ENCODE results near the gene DPH3. TPM values are rescaled to one million over a fixed set of nuclear protein-coding genes. Genes with fewer than 3 reads are reported as not detected.

Gene DPH3
- total RNA-seq, 1 donor from 2014 or later, result 23.1 TPM

Other genes starting within 250 kb of the DPH3 start
- gene GALNT15, start 90.3 kb downstream of the DPH3 start, total RNA-seq, result 1.3 TPM
- 15.1 TPM for gene OXNAD1, start 269 bp upstream of the DPH3 start, total RNA-seq
- gene RFTN1, start 248.8 kb upstream of the DPH3 start, total RNA-seq, result 26.5 TPM